ENCODE measurements around the gene BTNL9. TPM values are rescaled to one million over a fixed set of nuclear protein-coding genes. Genes with fewer than 3 reads are reported as not detected.
"Not testable (repeated sequence)": the region's sequence is repeated elsewhere in the genome, so short reads cannot be mapped to it uniquely, and the experiment has no call there.

The BTNL9 gene
- total RNA-seq, 1 donor from 2014 or later = not detected

GRCh38 chr5:181042722-181043121 lies 2.7 kb downstream of the BTNL9 start:
- intact Hi-C loops (cut with micrococcal nuclease) = no loop called here

- intact Hi-C loops (cut with micrococcal nuclease) = no loop called here
These were observed 3.4 kb downstream of the BTNL9 start for GRCh38 chr5:181043285-181044092.

GRCh38 chr5:181044093-181044599 lies 4.1 kb downstream of the BTNL9 start:
- intact Hi-C loops (cut with micrococcal nuclease) = no loop called here

- intact Hi-C loops (cut with micrococcal nuclease) = no loop called here
These were observed 4.7 kb downstream of the BTNL9 start for GRCh38 chr5:181044662-181045305.

GRCh38 chr5:181045316-181045715 lies 5.2 kb downstream of the BTNL9 start:
- intact Hi-C loops (cut with micrococcal nuclease) = no loop called here

GRCh38 chr5:181045857-181046256 lies 5.8 kb downstream of the BTNL9 start:
- intact Hi-C loops (cut with micrococcal nuclease) = not testable (repeated sequence)

- intact Hi-C loops (cut with micrococcal nuclease) = no loop called here
These were observed 7.2 kb downstream of the BTNL9 start for GRCh38 chr5:181047288-181047687.

- intact Hi-C loops (cut with micrococcal nuclease) = no loop called here
These were observed 7.9 kb downstream of the BTNL9 start for GRCh38 chr5:181047921-181048320.

- intact Hi-C loops (cut with micrococcal nuclease) = loop anchor here (5.0 kb wide), 1 partner anchor 157 kb away; the partner anchor contains the start of gene TRIM7
These were observed 9.9 kb downstream of the BTNL9 start for GRCh38 chr5:181050016-181050415.

GRCh38 chr5:181051841-181052671 lies 12.0 kb downstream of the BTNL9 start:
- intact Hi-C loops (cut with micrococcal nuclease) = loop anchor here (2.0 to 5.0 kb wide), 3 partner anchors 63 to 155 kb away; partner anchors contain the start of gene TRIM7

GRCh38 chr5:181052672-181053487 lies 12.8 kb downstream of the BTNL9 start:
- intact Hi-C loops (cut with micrococcal nuclease) = loop anchor here (2.0 to 5.0 kb wide), 3 partner anchors 62 to 154 kb away; partner anchors contain the start of gene TRIM7

GRCh38 chr5:181053488-181054121 lies 13.5 kb downstream of the BTNL9 start:
- intact Hi-C loops (cut with micrococcal nuclease) = loop anchor here (2.0 to 5.0 kb wide), 3 partner anchors 61 to 154 kb away; partner anchors contain the start of gene TRIM7

- intact Hi-C loops (cut with micrococcal nuclease) = loop anchor here (5.0 kb wide), 1 partner anchor 153 kb away; the partner anchor contains the start of gene TRIM7
These were observed 14.1 kb downstream of the BTNL9 start for GRCh38 chr5:181054138-181054537.

GRCh38 chr5:181054871-181055459 lies 14.9 kb downstream of the BTNL9 start:
- intact Hi-C loops (cut with micrococcal nuclease) = loop anchor here (5.0 kb wide), 1 partner anchor 152 kb away; the partner anchor contains the start of gene TRIM7

GRCh38 chr5:181056431-181056830 lies 16.4 kb downstream of the BTNL9 start:
- intact Hi-C loops (cut with micrococcal nuclease) = no loop called here

GRCh38 chr5:181058321-181058720 lies 18.3 kb downstream of the BTNL9 start:
- intact Hi-C loops (cut with micrococcal nuclease) = no loop called here

GRCh38 chr5:181058786-181059296 lies 18.8 kb downstream of the BTNL9 start:
- intact Hi-C loops (cut with micrococcal nuclease) = no loop called here

GRCh38 chr5:181059297-181060230 lies 19.5 kb downstream of the BTNL9 start:
- intact Hi-C loops (cut with micrococcal nuclease) = no loop called here

Data from T-helper 1 cell treated with Interleukin-12 subunit alpha and Interleukin-12 subunit beta and Interleukin-4 antibody, amounts not matched to agents 30 ng/mL and 1 ng/mL, for 36 hours (primary cell).